CD4-positive, alpha-beta memory T cell (primary cell): ENCODE measurements around the gene MTA3. TPM values are rescaled to one million over a fixed set of nuclear protein-coding genes. Genes with fewer than 3 reads are reported as not detected.

Source experiments
- CTCF ChIA-PET: fragments of 350-600 bp; sonication (Branson Sonifier 250); formaldehyde crosslinking; loops from one replicate; lab custom pipeline; 2021; ENCODE audit warnings: inconsistent platforms; ENCODE audit not compliant: partially characterized antibody; lab: Charles Lee
- POLR2A ChIA-PET: fragments of 350-600 bp; sonication (Branson Sonifier 250); formaldehyde crosslinking; loops from one replicate; lab custom pipeline; 2021; ENCODE audit not compliant: partially characterized antibody; lab: Charles Lee
- DNase-seq, 5 donors: peaks; one replicate each; pipeline versions ENCODE4 v3.0.0 to v3.0.0-alpha.2; 2020 to 2022; ENCODE audit warnings: mixed read lengths in 1 of 5
- H3K27ac ChIP-seq: one replicate; pipeline ENCODE4 v1.7.0; 2013; ENCODE audit warnings: low read depth, low read length
- H3K27me3 ChIP-seq: 2 replicates; pipeline ENCODE4 v1.7.0; 2013; ENCODE audit warnings: mild to moderate bottlenecking, low read length, moderate library complexity; ENCODE audit not compliant: insufficient read depth
- H3K36me3 ChIP-seq: 2 replicates; pipeline ENCODE4 v1.7.0; 2013; ENCODE audit warnings: mild to moderate bottlenecking, low read length, moderate library complexity; ENCODE audit not compliant: insufficient read depth
- H3K4me1 ChIP-seq: 2 replicates; pipeline ENCODE4 v1.7.0; 2013; ENCODE audit warnings: mild to moderate bottlenecking, low read length, moderate library complexity; ENCODE audit not compliant: insufficient read depth
- H3K4me3 ChIP-seq, 2 donors: one replicate each; pipeline ENCODE4 v1.7.0; 2013; ENCODE audit warnings: low read length in 2 of 2, mild to moderate bottlenecking in 1 of 2
- H3K9me3 ChIP-seq, 2 donors: one replicate each; pipeline ENCODE4 v1.7.0; 2013; ENCODE audit warnings: low read length in 2 of 2, control low read depth in 1 of 2; ENCODE audit not compliant: control insufficient read depth in 1 of 2
- H3K27ac Mint-ChIP-seq, 7 donors: one replicate each; pipeline ENCODE4 v1.8.0; 2020 to 2021; ENCODE audit warnings: mixed read lengths in 7 of 7, mild to moderate bottlenecking in 6 of 7, inconsistent platforms in 3 of 7, moderate library complexity in 3 of 7
- H3K27me3 Mint-ChIP-seq, 2 donors: one replicate each; pipeline ENCODE4 v1.8.0; 2020 to 2021; ENCODE audit warnings: mixed read lengths in 2 of 2
- H3K36me3 Mint-ChIP-seq, 2 donors: one replicate each; pipeline ENCODE4 v1.8.0; 2020 to 2021; ENCODE audit warnings: mixed read lengths in 2 of 2, inconsistent platforms in 1 of 2, mild to moderate bottlenecking in 1 of 2
- H3K4me1 Mint-ChIP-seq, 4 donors: one replicate each; pipeline ENCODE4 v1.8.0; 2020 to 2021; ENCODE audit warnings: mixed read lengths in 4 of 4, mild to moderate bottlenecking in 1 of 4
- H3K4me3 Mint-ChIP-seq, 8 donors: one replicate each; pipeline ENCODE4 v1.8.0; 2020 to 2021; ENCODE audit warnings: mixed read lengths in 8 of 8, mild to moderate bottlenecking in 7 of 8, moderate library complexity in 6 of 8, inconsistent platforms in 3 of 8
- H3K9me3 Mint-ChIP-seq, 8 donors: one replicate each; pipeline ENCODE4 v1.8.0; 2020 to 2021; ENCODE audit warnings: mixed read lengths in 8 of 8, mild to moderate bottlenecking in 5 of 8, inconsistent platforms in 3 of 8, moderate library complexity in 1 of 8
- intact Hi-C: fragments of 100-400 bp; cut with micrococcal nuclease; formaldehyde crosslinking; loops from one replicate; pipeline ENCODE4 v1.15.1; 2023
- polyA plus RNA-seq, 2 donors: library from polyadenylated mRNA; unstranded; fragments of 300-500 nt; fragmentation: Illumina TruSeq; gene quantifications; one replicate each; pipeline ENCODE4 v1.2.3, GENCODE V29; 2021
- total RNA-seq, 2 experiments: library from RNA; stranded (reverse); gene quantifications; one replicate each; pipeline ENCODE4 v1.2.3, GENCODE V29; 2021

Gene MTA3
- total and polyA plus RNA-seq, 4 experiments from 2014 or later = 7.7 to 21.3 (median 13.3) TPM

- H3K27me3 Mint-ChIP-seq = no peaks in the 10 kb centered on the region
- no peaks in the 10 kb centered on the region for H3K36me3 ChIP-seq
- peaks cover 4 to 13% of the 10 kb centered on the region in 2 donors for H3K36me3 Mint-ChIP-seq
- no peaks in the 10 kb centered on the region for H3K9me3 ChIP-seq
- no peaks in the 10 kb centered on the region for H3K4me1 Mint-ChIP-seq
- CTCF ChIA-PET = no interaction called here
- no peaks in the 10 kb centered on the region for H3K4me1 ChIP-seq
- POLR2A ChIA-PET = no interaction called here
- H3K27ac ChIP-seq = no peak overlapping the region
- no peak overlapping the region for H3K27ac Mint-ChIP-seq
- no peaks in the 10 kb centered on the region for H3K9me3 Mint-ChIP-seq
- intact Hi-C loops = no loop called here
- no peak for DNase-seq
- H3K4me3 Mint-ChIP-seq = no peak overlapping the region
- no peaks in the 10 kb centered on the region for H3K27me3 ChIP-seq
- H3K4me3 ChIP-seq = no peak overlapping the region
Observed at GRCh38 chr2:42762155-42762554, 193.7 kb downstream of the MTA3 start.

- H3K27me3 ChIP-seq = no peaks in the 10 kb centered on the region
- POLR2A ChIA-PET = no interaction called here
- no peaks in the 10 kb centered on the region for H3K9me3 ChIP-seq
- DNase-seq = no peak
- Mint-ChIP-seq H3K9me3 (no peaks in the 10 kb centered on the region), H3K4me3 (no peak overlapping the region), H3K4me1 (no peaks in the 10 kb centered on the region), H3K36me3 (peaks cover 4 to 13% of the 10 kb centered on the region in 2 donors), H3K27me3 (no peaks in the 10 kb centered on the region), H3K27ac (peak overlapping the region in 2 of 7 donors; percentile 42 to 46)
- no peak overlapping the region for H3K4me3 ChIP-seq
- H3K27ac ChIP-seq = no peak overlapping the region
- H3K36me3 ChIP-seq = no peaks in the 10 kb centered on the region
- intact Hi-C loops = no loop called here
- CTCF ChIA-PET = no interaction called here
- no peaks in the 10 kb centered on the region for H3K4me1 ChIP-seq
Observed at GRCh38 chr2:42762823-42763804, 194.7 kb downstream of the MTA3 start.

GRCh38 chr2:42764096-42764495, 195.7 kb downstream of the MTA3 start, which contains the start of gene OXER1:
TSS of gene OXER1 (minus strand) at chr2:42764135. CDS start at chr2:42764062, 73 bp downstream.
- Mint-ChIP-seq H3K36me3 (peaks cover 4 to 13% of the 10 kb centered on the region in 2 donors), H3K4me3 (no peak within 1 kb of the TSS), H3K4me1 (no peaks in the 10 kb centered on the region), H3K27ac (peak within 1 kb of the TSS in 1 of 7 donors; percentile 42), H3K27me3 (no peaks in the 10 kb centered on the region), H3K9me3 (no peaks in the 10 kb centered on the region)
- Histone ChIP-seq H3K4me1 (no peaks in the 10 kb centered on the region), H3K9me3 (no peaks in the 10 kb centered on the region), H3K36me3 (no peaks in the 10 kb centered on the region), H3K27ac (no peak within 1 kb of the TSS), H3K4me3 (no peak within 1 kb of the TSS), H3K27me3 (no peaks in the 10 kb centered on the region)
- intact Hi-C loops = no loop called here
- CTCF ChIA-PET = no interaction called here
- no peak for DNase-seq
- POLR2A ChIA-PET = no interaction called here

GRCh38 chr2:42764901-42765300, 196.5 kb downstream of the MTA3 start:
- Histone ChIP-seq H3K4me1 (no peaks in the 10 kb centered on the region), H3K27ac (no peak overlapping the region), H3K27me3 (no peaks in the 10 kb centered on the region), H3K9me3 (no peaks in the 10 kb centered on the region), H3K36me3 (no peaks in the 10 kb centered on the region), H3K4me3 (no peak overlapping the region)
- H3K27ac Mint-ChIP-seq = no peak overlapping the region
- H3K4me1 Mint-ChIP-seq = no peaks in the 10 kb centered on the region
- H3K36me3 Mint-ChIP-seq = peaks cover 4 to 9% of the 10 kb centered on the region in 2 donors
- ChIA-PET POLR2A (no interaction called here), CTCF (no interaction called here)
- DNase-seq = no peak
- intact Hi-C loops = no loop called here
- no peak overlapping the region for H3K4me3 Mint-ChIP-seq
- H3K27me3 Mint-ChIP-seq = no peaks in the 10 kb centered on the region
- H3K9me3 Mint-ChIP-seq = no peaks in the 10 kb centered on the region

GRCh38 chr2:42765686-42766085, 197.3 kb downstream of the MTA3 start:
- Mint-ChIP-seq H3K36me3 (peaks cover 4 to 5% of the 10 kb centered on the region in 2 donors), H3K9me3 (no peaks in the 10 kb centered on the region), H3K4me3 (no peak overlapping the region), H3K27me3 (no peaks in the 10 kb centered on the region), H3K27ac (no peak overlapping the region), H3K4me1 (no peaks in the 10 kb centered on the region)
- POLR2A ChIA-PET = no interaction called here
- Histone ChIP-seq H3K4me3 (no peak overlapping the region), H3K9me3 (no peaks in the 10 kb centered on the region), H3K27me3 (no peaks in the 10 kb centered on the region), H3K4me1 (no peaks in the 10 kb centered on the region), H3K36me3 (no peaks in the 10 kb centered on the region), H3K27ac (no peak overlapping the region)
- DNase-seq = no peak
- CTCF ChIA-PET = no interaction called here
- intact Hi-C loops = no loop called here

- Mint-ChIP-seq H3K4me1 (no peaks in the 10 kb centered on the region), H3K4me3 (no peak overlapping the region), H3K27ac (no peak overlapping the region), H3K27me3 (no peaks in the 10 kb centered on the region), H3K36me3 (peaks cover 4 to 5% of the 10 kb centered on the region in 2 donors), H3K9me3 (no peaks in the 10 kb centered on the region)
- intact Hi-C loops = no loop called here
- Histone ChIP-seq H3K9me3 (no peaks in the 10 kb centered on the region), H3K27ac (no peak overlapping the region), H3K4me3 (no peak overlapping the region), H3K36me3 (no peaks in the 10 kb centered on the region), H3K4me1 (no peaks in the 10 kb centered on the region), H3K27me3 (no peaks in the 10 kb centered on the region)
- CTCF ChIA-PET = no interaction called here
- POLR2A ChIA-PET = no interaction called here
- DNase-seq = no peak
Observed at GRCh38 chr2:42767080-42767898, 198.9 kb downstream of the MTA3 start.
